H1 (cell line): ENCODE data around the gene ANK3. TPM values are rescaled to one million over a fixed set of nuclear protein-coding genes. Genes with fewer than 3 reads are reported as not detected.

Experiments used
- CTCF ChIA-PET: fragments of 300-600 bp; sonication (Branson Sonifier 250); formaldehyde crosslinking; loops from one replicate; lab custom pipeline; 2021; ENCODE audit not compliant: partially characterized antibody; lab: Charles Lee
- POLR2A ChIA-PET: fragments of 300-600 bp; sonication (Branson Sonifier 250); formaldehyde crosslinking; loops from one replicate; lab custom pipeline; 2021; ENCODE audit warnings: inconsistent platforms; ENCODE audit not compliant: partially characterized antibody; lab: Charles Lee
- DNase-seq, 2 experiments: peaks; one replicate each; pipeline versions ENCODE4 v3.0.0 to v3.0.0-alpha.2; 2010 to 2022; ENCODE audit warnings: low spot score in 2 of 2, low read depth in 1 of 2, mixed read lengths in 1 of 2
- FAIRE-seq: peaks from 2 replicates; lab custom pipeline; 2011; peaks lifted over from hg19 to GRCh38; lab: Jason Lieb, UNC
- H2AFZ ChIP-seq: 2 replicates; pipeline ENCODE4 v1.8.1; 2012; ENCODE audit warnings: low read length, inconsistent platforms
- H2AK5ac ChIP-seq: 2 replicates; pipeline ENCODE4 v1.6.1; 2013; ENCODE audit warnings: low read depth, low read length
- H2BK120ac ChIP-seq: replicated peaks from 2 replicates; pipeline ENCODE3; 2013; ENCODE audit warnings: low read depth, low read length, inconsistent platforms
- H2BK12ac ChIP-seq: 2 replicates; pipeline ENCODE4 v1.6.1; 2013; ENCODE audit warnings: low read depth, low read length
- H2BK15ac ChIP-seq: 2 replicates; pipeline ENCODE4 v1.6.1; 2013; ENCODE audit warnings: low read length
- H2BK20ac ChIP-seq: 2 replicates; pipeline ENCODE4 v1.6.1; 2013; ENCODE audit warnings: low read length
- H2BK5ac ChIP-seq: 2 replicates; pipeline ENCODE4 v1.6.1; 2013; ENCODE audit warnings: low read depth, low read length
- H3K14ac ChIP-seq: 2 replicates; pipeline ENCODE4 v1.6.1; 2013; ENCODE audit warnings: inconsistent platforms; ENCODE audit not compliant: insufficient read length
- H3K18ac ChIP-seq: 2 replicates; pipeline ENCODE4 v1.6.1; 2013; ENCODE audit warnings: low read length; ENCODE audit errors: extremely low read depth
- H3K23ac ChIP-seq: 2 replicates; pipeline ENCODE4 v1.6.1; 2013; ENCODE audit warnings: inconsistent platforms; ENCODE audit not compliant: insufficient read length
- H3K23me2 ChIP-seq: 2 replicates; pipeline ENCODE4 v1.6.1; 2013; ENCODE audit warnings: low read depth, low read length
- H3K27ac ChIP-seq: 2 replicates; pipeline ENCODE4 v1.6.1; 2011; ENCODE audit warnings: low read depth, low read length, inconsistent platforms
- H3K27me3 ChIP-seq, 4 experiments: replicated peaks in 1 of 4; 1 replicate in 1 of 4; 2 replicates in 3 of 4; pipeline versions ENCODE4 v1.6.1 to v1.8.1; 2011 to 2013; ENCODE audit warnings: low read length in 3 of 4, mild to moderate bottlenecking in 3 of 4, inconsistent platforms in 2 of 4, mixed read lengths in 2 of 4, moderate library complexity in 1 of 4; ENCODE audit not compliant: control insufficient read depth in 3 of 4, insufficient read depth in 3 of 4; ENCODE audit errors: extremely low read depth in 1 of 4
- H3K36me3 ChIP-seq, 4 experiments: 2 replicates each; pipeline versions ENCODE4 v1.6.1 to v1.8.1; 2011 to 2013; ENCODE audit warnings: mild to moderate bottlenecking in 4 of 4, low read length in 3 of 4, moderate library complexity in 2 of 4, control low read depth in 1 of 4, inconsistent platforms in 1 of 4; ENCODE audit not compliant: insufficient read depth in 4 of 4, control insufficient read depth in 2 of 4
- H3K4ac ChIP-seq: replicated peaks from 2 replicates; pipeline ENCODE3; 2013; ENCODE audit warnings: low read length, low read depth, mixed read lengths, inconsistent platforms; ENCODE audit not compliant: insufficient read length
- H3K4me1 ChIP-seq, 4 experiments: replicated peaks in 1 of 4; 1 replicate in 1 of 4; 2 replicates in 3 of 4; pipeline versions ENCODE4 v1.6.1 to v1.8.1; 2011 to 2013; ENCODE audit warnings: low read length in 3 of 4, inconsistent platforms in 2 of 4, mixed read lengths in 1 of 4; ENCODE audit not compliant: insufficient read depth in 4 of 4, control insufficient read depth in 3 of 4
- H3K4me2 ChIP-seq, 2 experiments: 2 replicates each; pipeline versions ENCODE4 v1.6.1 to v1.8.1; 2011 to 2013; ENCODE audit warnings: low read depth in 2 of 2, low read length in 2 of 2, control low read depth in 1 of 2, inconsistent platforms in 1 of 2, mild to moderate bottlenecking in 1 of 2; ENCODE audit not compliant: insufficient read depth in 1 of 2
- H3K4me3 ChIP-seq, 4 experiments: fragments of 200-600, 300-600 bp in 1 of 4; sonication (generic), shearing (Covaris generic), sonication (Bioruptor Twin) in 1 of 4; 2 replicates each; pipeline versions ENCODE4 v1.5.1 to v1.8.1; 2011 to 2016; ENCODE audit warnings: low read length in 4 of 4, low read depth in 3 of 4, control low read depth in 2 of 4, inconsistent platforms in 2 of 4, mild to moderate bottlenecking in 2 of 4, mixed read lengths in 1 of 4, moderate library complexity in 1 of 4; ENCODE audit not compliant: insufficient read depth in 2 of 4; ENCODE audit errors: extremely low read depth in 1 of 4
- H3K56ac ChIP-seq: replicated peaks from 2 replicates; pipeline ENCODE3; 2013; ENCODE audit warnings: low read depth, mild to moderate bottlenecking, mixed read lengths, low read length, inconsistent platforms; ENCODE audit not compliant: insufficient read length
- H3K79me1 ChIP-seq: 2 replicates; pipeline ENCODE4 v1.6.1; 2013; ENCODE audit warnings: low read depth, low read length, control low read depth
- H3K79me2 ChIP-seq, 2 experiments: 2 replicates each; pipeline versions ENCODE4 v1.6.1 to v1.8.1; 2012 to 2013; ENCODE audit warnings: low read length in 2 of 2, mild to moderate bottlenecking in 2 of 2, inconsistent platforms in 1 of 2; ENCODE audit not compliant: insufficient read depth in 2 of 2, control insufficient read depth in 1 of 2
- H3K9ac ChIP-seq, 4 experiments: replicated peaks in 1 of 4; 1 replicate in 1 of 4; 2 replicates in 3 of 4; pipeline versions ENCODE4 v1.6.1 to v1.8.1; 2011 to 2013; ENCODE audit warnings: low read depth in 3 of 4, low read length in 3 of 4, control low read depth in 2 of 4, mild to moderate bottlenecking in 2 of 4, moderate library complexity in 2 of 4, inconsistent platforms in 1 of 4; ENCODE audit errors: extremely low read depth in 1 of 4
- H3K9me3 ChIP-seq, 2 experiments: 2 replicates each; pipeline versions ENCODE4 v1.6.1 to v1.8.1; 2012 to 2013; ENCODE audit warnings: mild to moderate bottlenecking in 2 of 2, moderate library complexity in 2 of 2, control low read depth in 1 of 2, inconsistent platforms in 1 of 2, low read depth in 1 of 2, low read length in 1 of 2, mixed read lengths in 1 of 2; ENCODE audit not compliant: insufficient read depth in 2 of 2
- H4K20me1 ChIP-seq, 2 experiments: replicated peaks in 1 of 2; 2 replicates each; pipeline versions ENCODE3 to v1.8.1; 2011 to 2013; ENCODE audit warnings: inconsistent platforms in 2 of 2, low read length in 2 of 2, mild to moderate bottlenecking in 1 of 2; ENCODE audit not compliant: insufficient read depth in 2 of 2, control insufficient read depth in 1 of 2
- H4K5ac ChIP-seq: 2 replicates; pipeline ENCODE4 v1.6.1; 2013; ENCODE audit warnings: low read length, low read depth, mixed read lengths, inconsistent platforms; ENCODE audit not compliant: insufficient read length
- H4K8ac ChIP-seq: 2 replicates; pipeline ENCODE4 v1.8.0; 2013; ENCODE audit warnings: mild to moderate bottlenecking, moderate library complexity, low read length, inconsistent platforms; ENCODE audit not compliant: insufficient read depth; ENCODE audit errors: extremely low read depth
- H4K91ac ChIP-seq: replicated peaks from 2 replicates; pipeline ENCODE3; 2013; ENCODE audit warnings: low read length, mixed read lengths, inconsistent platforms; ENCODE audit not compliant: insufficient read length
- SAP30 ChIP-seq: fragments of 300-600 bp; sonication (generic); IDR thresholded peaks from 2 replicates; pipeline ENCODE4 v1.7.1; 2012; ENCODE audit warnings: low read length, moderate library complexity, mild to moderate bottlenecking, inconsistent platforms; ENCODE audit not compliant: insufficient read depth, insufficient replicate concordance
- WGBS, 2 experiments: shearing (Covaris generic) in 1 of 2; methylation state at CpG; one replicate each; pipeline versions ENCODE4 v1.1.6 to v1.1.7; 2013 to 2015; ENCODE audit warnings: low lambda C conversion rate in 2 of 2, mixed read lengths in 2 of 2, inconsistent platforms in 1 of 2, low coverage in 1 of 2, missing lambda C conversion rate in 1 of 2; ENCODE audit not compliant: insufficient replicate concordance in 2 of 2, insufficient coverage in 1 of 2, insufficient read length in 1 of 2; ENCODE audit errors: extremely low coverage in 1 of 2, missing lambda C conversion rate in 1 of 2; 5-methylcytosine and 5-hydroxymethylcytosine counted together
- polyA plus RNA-seq, 7 experiments: library from polyadenylated mRNA; depleted of rRNA in 3 of 7; stranded (reverse) in 5 of 7; unstranded in 2 of 7; fragments of >200 nt in 5 of 7; fragments of 200-250 nt in 2 of 7; gene quantifications; 1 replicate in 5 of 7; 2 replicates in 1 of 7; 4 replicates in 1 of 7; pipeline versions ENCODE4 v1.2.1 to v1.2.3, GENCODE V29; 2011 to 2013; ENCODE audit warnings: missing spikeins in 2 of 7, mixed read lengths in 2 of 7
- total RNA-seq: library from RNA; stranded (reverse); fragmentation: NEBNext Ultra II Directional; extraction: Animal tissue kit (Norgen Biotek cat#: 25700); gene quantifications from 2 replicates; pipeline ENCODE4 v1.2.1, GENCODE V29; 2021

Gene ANK3
- total and polyA plus RNA-seq, 2 of the 8 experiments (the other 6 are each of a cell fraction or from before 2014, with no cell fraction given): 18.1 to 67.9 TPM

GRCh38 chr10:60428387-60428737 lies 38.7 kb upstream of the ANK3 start:
- Histone ChIP-seq H2BK12ac (no peak overlapping the region), H3K36me3 (no peaks in the 10 kb centered on the region), H3K14ac (no peak overlapping the region), H4K5ac (no peak overlapping the region), H4K20me1 (no peaks in the 10 kb centered on the region), H3K4me2 (no peak overlapping the region), H3K4me1 (peaks cover 0 to 3% (median 0%) of the 10 kb centered on the region in 4 experiments; a peak in 1 of 7 replicates), H3K27me3 (no peaks in the 10 kb centered on the region), H3K18ac (no peak overlapping the region), H2BK5ac (no peak overlapping the region), H4K91ac (no peak overlapping the region), H3K23ac (no peak overlapping the region), H3K9ac (no peak overlapping the region), H3K9me3 (no peaks in the 10 kb centered on the region), H2BK120ac (no peak overlapping the region), H3K79me2 (no peaks in the 10 kb centered on the region), H3K27ac (no peak overlapping the region), H2BK20ac (no peak overlapping the region), H2AK5ac (no peak overlapping the region), H2BK15ac (no peak overlapping the region), H4K8ac (no peak overlapping the region), H3K4me3 (no peak overlapping the region), H3K23me2 (no peaks in the 10 kb centered on the region), H2AFZ (no peak overlapping the region), H3K4ac (no peak overlapping the region), H3K56ac (no peak overlapping the region), H3K79me1 (no peaks in the 10 kb centered on the region)
- WGBS, 2 experiments: 89% methylated on average over 3 of the region's 3 CpGs; no CpG with 5 or more reads in 1 of the 2 experiments
- no peak for TF ChIP-seq SAP30
- DNase-seq (no peak), FAIRE-seq (no peak)
- ChIA-PET CTCF (interaction anchor here (0.6 to 3.1 kb wide), 4 partner anchors 8 to 189 kb away, joined by 4 to 8 read pairs (median 6); no protein-coding TSS in a partner anchor), POLR2A (no interaction called here)
